NOMO-1 treated with DMSO at 0.1 percent for 48 hours (cell line): Measurements from ENCODE around the gene TSEN54.
A peak's percentile ranks its signal among the peaks of the same experiment; 100 is the strongest.
"Not testable (repeated sequence)": the region's sequence is repeated elsewhere in the genome, so short reads cannot be mapped to it uniquely, and the experiment has no call there.

Experiments
- DNase-seq: peaks from one replicate; lab custom pipeline; 2025; ENCODE audit not compliant: unreplicated experiment; lab: John Stamatoyannopoulos, UW

The TSEN54 gene

GRCh38 chr17:75517297-75517865 lies 1.1 kb downstream of the TSEN54 start:
- no peak for DNase-seq

DNA sequence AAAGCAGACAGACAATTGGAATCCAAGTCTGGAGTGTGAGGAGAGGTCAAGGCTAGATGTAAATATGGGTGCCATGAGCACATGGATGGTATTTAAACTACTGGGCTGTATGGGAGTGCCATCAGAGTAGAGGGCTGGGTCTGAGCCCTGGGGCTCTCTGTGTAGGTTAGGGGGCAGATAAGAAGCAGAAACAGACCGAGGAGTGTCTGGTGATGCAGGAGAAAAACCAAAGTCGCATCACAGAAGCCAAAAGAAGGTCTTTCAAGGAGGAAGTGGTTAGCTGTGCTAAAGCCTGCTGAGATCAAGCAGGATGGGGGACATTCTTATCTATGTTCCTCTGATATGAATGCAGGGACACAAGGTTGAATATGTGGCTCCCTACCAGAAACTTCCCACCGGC lies 1.9 kb downstream of the TSEN54 start:
- DNase-seq: peak; percentile 39

DNA sequence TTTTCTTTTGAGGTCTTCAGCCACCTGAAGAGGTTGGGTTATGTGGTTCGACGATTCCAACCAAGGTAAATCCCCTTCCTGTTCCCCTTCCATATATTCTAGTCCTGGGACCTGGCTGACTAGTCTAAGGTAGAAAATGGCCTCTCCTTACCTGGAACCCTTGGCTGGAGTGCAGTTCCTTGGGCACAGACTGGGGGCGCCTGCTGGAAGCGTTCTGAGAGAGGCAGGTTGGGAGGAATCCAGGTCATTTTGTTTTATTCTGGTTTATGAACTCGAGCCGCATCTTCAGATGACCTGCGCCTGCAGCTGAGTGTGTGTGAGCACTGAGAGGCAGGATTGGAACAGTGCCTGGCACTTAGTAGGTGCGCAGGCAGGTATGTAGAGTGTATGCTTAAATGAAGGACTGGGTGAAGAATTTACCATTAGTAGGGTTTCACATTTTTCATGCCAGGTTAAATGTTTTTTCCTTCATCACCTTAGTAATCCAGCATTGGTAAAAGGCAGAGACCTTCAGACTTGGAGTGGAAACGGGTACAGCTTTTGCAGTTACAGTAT lies 2.7 kb downstream of the TSEN54 start:
- DNase-seq: no peak

- not testable (repeated sequence) for DNase-seq
These were observed 4.1 kb downstream of the TSEN54 start for GRCh38 chr17:75520413-75520812.

DNA sequence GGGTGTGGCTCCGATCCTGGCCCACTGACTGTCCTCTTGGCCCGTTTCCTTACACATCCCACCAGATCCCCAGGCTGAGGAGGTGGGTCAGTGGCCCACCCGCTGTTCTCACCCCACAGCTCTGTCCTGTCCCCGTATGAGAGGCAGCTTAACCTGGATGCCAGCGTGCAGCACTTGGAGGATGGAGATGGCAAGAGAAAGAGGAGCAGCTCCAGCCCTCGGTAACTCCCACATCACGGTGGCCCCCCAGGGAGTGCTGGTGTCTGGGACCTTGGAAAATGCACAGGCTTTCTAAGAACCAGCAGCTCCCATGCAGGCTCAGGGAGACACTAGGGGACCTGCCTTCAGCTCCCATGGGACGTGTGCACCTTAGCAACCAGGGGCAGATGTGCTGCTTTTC lies 5.0 kb downstream of the TSEN54 start:
- no peak for DNase-seq

DNA sequence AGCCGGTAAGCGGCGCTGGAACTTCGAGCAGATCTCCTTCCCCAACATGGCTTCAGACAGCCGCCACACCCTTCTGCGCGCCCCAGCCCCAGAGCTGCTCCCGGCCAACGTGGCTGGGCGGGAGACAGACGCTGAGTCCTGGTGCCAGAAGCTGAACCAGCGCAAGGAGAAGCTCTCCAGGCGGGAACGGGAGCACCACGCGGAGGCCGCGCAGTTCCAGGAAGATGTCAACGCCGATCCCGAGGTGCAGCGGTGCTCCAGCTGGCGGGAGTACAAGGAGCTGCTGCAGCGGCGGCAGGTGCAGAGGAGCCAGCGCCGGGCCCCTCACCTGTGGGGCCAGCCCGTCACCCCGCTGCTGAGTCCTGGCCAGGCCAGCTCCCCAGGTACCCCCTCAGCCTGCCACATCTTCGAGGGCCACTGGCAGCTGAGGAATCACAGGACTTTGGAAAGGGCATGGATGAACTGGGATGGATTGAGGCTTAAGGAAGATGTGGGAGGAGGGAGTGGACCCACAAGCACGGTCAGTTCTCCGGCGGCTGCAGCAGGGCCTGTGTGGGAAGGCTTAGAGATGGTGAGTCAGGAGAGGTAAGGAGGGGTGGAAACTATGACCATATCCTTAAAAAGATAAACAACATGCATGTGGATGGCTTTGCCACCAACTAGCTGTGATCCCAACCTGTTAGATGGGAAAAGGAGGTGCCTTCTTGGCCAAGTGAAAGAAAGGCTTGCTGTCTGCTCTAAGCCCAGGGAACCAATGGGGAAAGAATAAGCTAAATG lies 5.8 kb downstream of the TSEN54 start:
- DNase-seq: no peak

GRCh38 chr17:75523647-75524046 lies 7.3 kb downstream of the TSEN54 start:
- no peak for DNase-seq

DNA sequence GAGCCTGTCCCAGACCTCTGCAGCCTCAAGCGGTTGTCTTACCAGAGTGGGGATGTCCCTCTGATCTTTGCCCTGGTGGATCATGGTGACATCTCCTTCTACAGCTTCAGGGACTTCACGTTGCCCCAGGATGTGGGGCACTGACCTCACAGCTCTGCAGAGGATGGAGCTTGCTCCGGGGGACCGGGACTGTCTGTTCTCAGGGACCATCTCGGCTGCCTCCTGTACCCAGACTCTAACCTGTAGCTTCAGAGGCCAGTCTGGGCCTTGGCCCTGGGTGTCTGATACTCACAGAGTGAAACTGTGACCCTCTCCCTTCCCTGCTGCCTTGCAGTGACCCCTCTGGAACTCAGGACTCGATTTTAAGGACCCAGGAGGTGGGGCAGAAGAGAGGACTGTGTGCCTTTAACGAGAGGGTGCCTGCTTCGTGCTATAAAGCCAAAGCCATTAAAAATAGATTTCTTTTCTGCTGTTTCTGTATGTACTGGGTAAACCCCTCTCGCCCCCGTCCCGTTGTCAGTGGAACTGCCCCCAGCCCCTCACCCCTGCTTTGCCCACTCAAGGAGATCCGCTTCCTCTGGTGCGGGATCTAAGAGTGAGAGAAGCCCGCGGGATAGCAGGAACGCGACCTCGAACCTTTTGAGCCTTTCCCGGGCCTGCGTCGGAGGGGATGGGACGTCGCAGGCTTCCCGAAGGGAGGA lies 8.1 kb downstream of the TSEN54 start:
- DNase-seq: no peak

DNA sequence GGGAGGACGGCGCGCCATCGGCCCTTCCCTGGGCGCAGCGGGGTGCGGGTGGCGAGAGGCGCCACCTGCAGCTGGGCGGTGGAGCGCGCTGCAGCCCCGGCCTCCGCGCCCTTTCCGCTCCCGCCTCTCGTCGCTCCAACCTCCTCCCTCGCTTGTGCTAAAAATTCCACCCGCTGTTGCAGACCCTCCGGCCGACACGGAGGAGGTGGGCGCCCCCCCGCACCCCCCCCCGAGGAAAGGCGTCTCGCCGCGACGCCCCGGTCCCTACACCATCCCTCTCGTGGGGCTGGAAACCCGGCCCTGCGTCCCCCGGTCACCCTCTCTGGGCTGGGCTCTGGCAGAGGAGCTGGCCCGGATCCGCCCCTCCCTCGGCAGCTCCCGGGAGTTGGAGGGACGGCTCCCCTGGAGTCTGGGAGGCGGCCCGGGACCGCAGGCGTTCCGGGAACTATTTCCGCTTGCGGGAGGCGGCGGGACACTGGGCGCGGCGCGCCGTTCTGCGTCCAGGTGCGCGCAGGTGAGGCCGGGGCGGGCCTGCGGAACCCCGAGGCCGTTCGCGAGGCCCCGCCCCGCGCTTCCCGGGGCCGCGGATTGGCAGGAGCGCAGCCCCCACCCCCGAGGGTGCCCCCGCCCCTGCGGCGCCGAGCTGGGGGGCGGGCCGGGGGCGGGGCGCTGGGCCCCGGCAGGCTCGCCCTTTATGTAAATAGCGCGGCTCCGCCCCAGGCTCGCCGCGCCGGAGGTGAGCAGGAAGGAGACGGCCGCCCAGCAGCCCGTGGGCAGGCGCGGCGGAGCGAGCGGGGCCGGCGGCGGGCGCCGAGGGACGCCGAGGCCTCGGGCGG lies 8.9 kb downstream of the TSEN54 start, which contains the start of gene LLGL2:
LLGL2 (plus strand) TSS at position 728 of the 836 bp plus-strand sequence. CDS start 17,730 bp downstream, outside the sequence.
- peak; percentile 77 for DNase-seq

DNA sequence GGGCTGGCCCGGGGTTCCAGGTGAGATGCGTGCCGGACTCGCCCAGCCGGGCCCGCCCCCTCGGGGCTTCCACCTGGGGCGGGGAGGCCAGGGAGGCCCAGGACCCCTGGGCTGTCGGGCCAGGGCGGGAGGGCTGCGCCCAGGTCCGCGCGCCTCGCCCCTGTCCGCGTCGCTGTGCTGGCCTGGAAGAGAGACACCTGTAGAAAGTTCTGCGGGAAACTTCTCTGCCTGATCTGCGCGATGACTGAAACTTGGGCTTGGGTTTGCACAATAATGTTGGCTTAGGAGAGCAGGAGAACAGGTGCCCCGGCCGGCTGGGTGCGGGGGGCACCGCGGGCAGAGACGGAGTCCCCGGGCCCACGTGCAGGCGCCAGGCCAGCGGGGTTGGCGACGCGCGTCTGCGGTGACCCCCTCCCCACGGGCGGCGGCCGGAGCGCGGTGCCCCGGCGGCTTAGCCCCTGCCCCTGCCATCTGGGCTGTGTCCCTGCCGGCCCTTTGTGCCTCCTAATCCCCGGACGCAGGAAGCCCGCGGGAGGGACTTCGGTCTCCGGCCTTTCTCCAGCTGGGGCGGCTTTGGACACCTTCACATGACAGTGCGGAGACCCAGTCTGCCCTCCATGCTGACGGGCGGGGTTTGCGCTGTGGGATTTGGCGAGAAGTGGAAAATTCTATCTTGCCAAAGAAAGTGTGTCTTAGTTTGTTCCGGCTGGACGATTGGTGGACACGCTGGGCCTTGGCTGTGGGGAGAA lies 9.7 kb downstream of the TSEN54 start:
- DNase-seq: no peak

DNA sequence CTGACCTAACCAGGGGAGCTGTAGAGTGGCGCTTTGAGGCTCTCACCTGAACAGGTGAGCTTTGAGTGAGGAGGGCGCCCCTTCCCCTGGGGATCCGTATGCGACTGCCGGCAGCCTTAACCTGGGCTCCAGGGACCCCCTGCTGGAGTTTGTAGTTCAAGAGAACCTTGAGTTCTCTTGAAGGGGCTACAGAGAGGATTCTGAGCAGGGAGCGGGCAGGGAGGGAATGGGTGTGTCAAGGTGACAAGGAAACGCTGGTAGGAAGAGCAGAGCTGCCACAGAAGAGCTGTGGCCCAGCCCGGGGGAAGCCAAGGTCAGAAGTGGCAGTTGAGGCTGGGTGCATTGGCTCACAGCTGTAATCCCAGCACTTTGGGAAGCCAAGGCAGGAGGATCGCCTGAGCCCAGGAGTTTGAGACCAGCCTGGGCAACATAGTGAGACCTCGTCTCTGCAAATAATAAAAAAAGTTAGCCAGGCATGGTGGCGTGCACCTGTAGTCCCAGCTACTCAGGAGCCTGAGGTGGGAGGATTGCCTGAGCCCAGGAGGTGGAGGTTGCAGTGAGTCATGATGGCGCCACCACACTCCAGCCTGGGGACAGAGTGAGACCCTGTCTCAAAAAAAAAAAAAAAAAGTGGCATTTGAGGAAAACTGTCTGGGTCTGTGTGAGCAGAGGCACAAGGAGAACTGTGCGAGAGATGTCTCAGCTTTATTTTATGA lies 10.4 kb downstream of the TSEN54 start:
- DNase-seq: no peak

- DNase-seq: no peak
These were observed 14.8 kb downstream of the TSEN54 start for GRCh38 chr17:75530837-75531720.

DNA sequence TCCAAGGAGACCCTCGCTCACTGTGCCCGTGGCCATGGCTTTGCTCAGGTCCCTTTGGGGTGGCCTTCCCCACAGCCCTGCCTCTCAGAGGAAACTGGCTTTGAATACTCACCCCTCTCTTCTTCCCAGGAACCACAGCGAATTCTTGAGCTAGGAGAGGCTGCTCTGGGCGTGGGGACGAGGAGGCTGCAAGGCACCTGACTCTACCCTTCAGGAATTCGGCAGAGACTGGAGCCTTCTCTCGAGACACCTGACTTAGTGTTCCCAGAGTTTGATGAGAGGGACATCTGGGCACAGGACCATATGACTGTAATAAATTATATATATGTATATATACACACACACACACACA lies 15.4 kb downstream of the TSEN54 start:
- no peak for DNase-seq

DNA sequence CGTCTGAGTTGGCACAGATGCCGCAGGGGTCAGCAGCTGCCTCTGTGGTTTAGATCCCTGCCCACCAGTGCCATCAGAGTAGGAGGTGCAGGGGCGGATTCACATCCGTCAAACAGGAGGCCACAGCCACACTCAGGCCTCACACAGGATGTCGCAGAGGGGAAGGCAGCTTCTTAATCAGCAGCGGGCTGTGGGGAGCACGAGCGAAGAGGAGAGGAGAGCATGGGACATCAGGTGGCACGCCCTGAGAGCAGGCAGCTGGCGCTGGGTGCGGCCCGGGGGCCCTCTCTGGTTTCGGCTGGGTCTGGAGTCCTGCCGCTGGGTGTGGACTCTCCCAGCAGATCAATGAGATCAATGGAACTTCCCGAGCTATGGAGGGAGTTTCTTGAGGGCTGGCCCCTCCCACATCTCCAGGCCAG lies 18.8 kb downstream of the TSEN54 start:
- no peak for DNase-seq

GRCh38 chr17:75535871-75536270 lies 19.5 kb downstream of the TSEN54 start:
- DNase-seq: no peak

GRCh38 chr17:75536366-75536765 lies 20.0 kb downstream of the TSEN54 start:
- DNase-seq: no peak

DNA sequence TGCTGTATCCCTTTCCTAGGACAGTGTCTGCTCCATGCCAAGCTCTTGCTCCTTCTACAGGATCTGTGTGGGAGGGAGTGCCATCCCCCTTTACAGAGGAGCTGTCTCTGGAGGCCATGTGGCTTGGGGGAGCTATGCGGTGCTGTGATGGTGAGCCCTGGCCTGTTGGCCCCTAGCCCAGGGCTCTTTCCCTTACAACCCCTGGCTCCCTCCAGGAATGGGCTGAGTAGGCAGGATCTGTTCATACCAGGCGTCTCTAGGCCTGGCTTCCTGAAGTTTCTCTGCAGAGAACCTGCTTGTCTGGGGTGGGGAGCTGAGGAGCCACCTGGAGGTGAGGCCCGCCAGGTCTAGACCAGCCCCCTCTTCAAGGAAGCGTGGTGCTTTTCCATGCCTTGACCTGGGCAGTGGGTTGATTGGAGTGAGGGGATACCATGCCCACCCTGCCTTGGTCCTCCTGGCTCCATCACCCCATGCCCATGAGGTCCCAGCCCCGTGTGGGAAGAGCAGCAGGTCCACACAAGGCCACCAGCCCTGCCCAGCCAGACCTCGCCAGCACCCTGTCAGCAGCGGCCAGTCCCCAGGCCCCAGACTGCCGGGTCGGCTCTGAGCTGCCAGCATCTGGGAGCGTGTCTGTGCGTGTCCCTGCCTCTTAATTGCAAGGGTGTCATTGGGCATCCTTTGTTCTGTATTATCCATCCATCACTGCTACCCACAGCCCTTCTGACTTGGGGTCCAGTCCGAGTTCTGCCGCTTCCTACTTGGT lies 23.8 kb downstream of the TSEN54 start:
- no peak for DNase-seq

DNA sequence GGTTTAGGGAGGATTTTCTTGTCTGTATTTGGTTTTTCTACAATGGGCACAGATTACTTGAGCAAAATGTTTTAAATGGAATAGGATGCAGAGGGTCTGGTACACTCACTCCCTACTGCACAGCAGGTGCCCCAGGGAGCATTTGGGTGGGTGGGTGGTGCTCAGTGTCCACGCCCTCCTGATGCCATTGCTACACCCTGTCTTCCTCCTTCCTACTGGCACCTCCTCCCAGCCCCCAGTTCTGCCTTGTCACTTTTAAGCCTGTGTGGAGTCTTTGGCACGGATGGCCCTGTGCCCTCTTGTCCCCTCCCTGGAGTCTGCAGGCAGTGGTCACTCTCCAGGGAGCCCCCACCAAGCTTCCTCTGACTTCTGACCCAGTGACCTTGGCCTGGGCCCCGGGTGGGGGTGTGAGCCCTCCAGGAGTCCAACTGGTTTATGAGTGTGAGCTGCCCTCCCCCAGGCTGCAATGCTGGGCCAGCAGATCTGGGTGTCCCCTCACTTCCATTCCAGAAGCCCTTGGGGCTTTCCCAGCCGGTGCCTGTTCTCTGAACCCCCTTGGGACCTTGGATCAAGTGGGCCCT lies 24.7 kb downstream of the TSEN54 start:
- DNase-seq: no peak
